Measurements from ENCODE around the gene COL19A1. TPM values are rescaled to one million over a fixed set of nuclear protein-coding genes. Genes with fewer than 3 reads are reported as not detected.

COL19A1 gene
- total and polyA plus RNA-seq, 9 of the 15 experiments (the other 6 are each of a cell fraction or from before 2014, with no cell fraction given) = not detected

GRCh38 chr6:70151616-70152015 lies 285.3 kb downstream of the COL19A1 start (continued):
- no peak for TF ChIP-seq ZBTB2 (IDR thresholded peaks at IDR 0.05)
- TF ChIP-seq ZNF830 (CRISPR knock-in tag; IDR thresholded peaks at IDR 0.05) = no peak
- TF ChIP-seq ZZZ3 (IDR thresholded peaks at IDR 0.05) = no peak
- no peak for TF ChIP-seq MED1 (CRISPR knock-in tag; IDR thresholded peaks at IDR 0.05; ENCODE audit: borderline replicate concordance)
- TF ChIP-seq MAZ (CRISPR knock-in tag; conservative IDR thresholded peaks at IDR 0.05 in 1 of 2, IDR thresholded peaks at IDR 0.05 in 1 of 2) = no peak
- peak; percentile 51 for TF ChIP-seq MEF2A (IDR thresholded peaks at IDR 0.05; ENCODE audit: control insufficient read depth, low read depth, low read length)
- TF ChIP-seq ASH1L (IDR thresholded peaks at IDR 0.05; ENCODE audit: borderline replicate concordance, low read depth, partially characterized antibody) = no peak
- TF ChIP-seq SMARCE1 (IDR thresholded peaks at IDR 0.05) = peak; percentile 59; the same call in 1 of the 2 replicates
- TF ChIP-seq ATF2 (CRISPR knock-in tag; IDR thresholded peaks at IDR 0.05) = no peak
- no peak for TF ChIP-seq GTF2E2 (tag; IDR thresholded peaks at IDR 0.05)
- peak; percentile 37; the same call in 1 of the 2 replicates for TF ChIP-seq ARID1B (IDR thresholded peaks at IDR 0.05)
- no peak for TF ChIP-seq SMARCC2 (IDR thresholded peaks at IDR 0.05; ENCODE audit: low read depth)
- peak; percentile 71 for TF ChIP-seq FOSL1 (tag; conservative IDR thresholded peaks at IDR 0.05)
- TF ChIP-seq SNRNP70 (optimal IDR thresholded peaks at IDR 0.05; ENCODE audit: low read depth, low read length) = no peak
- TF ChIP-seq NCOA1 (IDR thresholded peaks at IDR 0.05; ENCODE audit: low read depth) = no peak
- TF ChIP-seq DEAF1 (CRISPR knock-in tag; IDR thresholded peaks at IDR 0.05) = no peak
- no peak for TF ChIP-seq RNF219 (CRISPR knock-in tag; IDR thresholded peaks at IDR 0.05)
- TF ChIP-seq CBX1 (IDR thresholded peaks at IDR 0.05; ENCODE audit: low read depth) = no peak
- no peak for TF ChIP-seq ZEB2 (IDR thresholded peaks at IDR 0.05)
- TF ChIP-seq ATF3 (IDR thresholded peaks at IDR 0.05) = peak; percentile 40; the same call in 1 of the 2 replicates
- TF ChIP-seq ATF3 (CRISPR knock-in tag; conservative IDR thresholded peaks at IDR 0.05) = no peak
- TF ChIP-seq CEBPB (tag; IDR thresholded peaks at IDR 0.05) = no peak
